CD4-positive, alpha-beta T cell treated with Interleukin-17A for 1 hour (primary cell): Measurements from ENCODE around the gene FBXL19.

Source experiments
- DNase-seq: peaks from one replicate; pipeline ENCODE4 v3.0.0-alpha.2; 2020

FBXL19 gene

DNA sequence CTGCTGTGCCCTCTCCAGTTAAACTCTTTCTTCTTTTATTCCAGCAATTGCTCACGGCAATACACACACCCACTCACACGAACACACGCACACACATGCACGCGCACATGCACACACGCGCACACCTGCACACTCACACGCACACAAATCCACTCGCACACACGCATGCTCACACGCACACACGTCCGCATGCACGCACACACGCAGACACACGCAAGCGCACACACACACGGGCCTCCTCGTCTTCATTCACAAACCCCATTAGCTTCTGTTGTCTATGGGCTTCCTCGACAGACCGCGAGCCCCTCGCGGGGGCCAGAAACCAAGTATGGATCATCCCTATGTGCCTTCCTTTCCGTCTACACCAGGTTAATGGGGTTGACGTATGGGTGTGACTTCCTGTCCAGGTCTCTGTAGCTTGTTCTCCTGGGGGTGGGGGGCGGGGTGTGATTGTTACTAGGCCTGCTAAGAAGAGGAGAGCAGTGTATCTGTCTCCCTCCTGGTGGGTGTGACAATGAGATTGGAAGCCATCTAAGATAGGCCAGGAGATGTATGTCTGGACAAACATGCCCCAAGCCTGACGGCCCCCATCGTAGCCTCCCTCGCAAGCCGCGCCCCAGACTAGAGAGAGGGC lies 27.6 kb upstream of the FBXL19 start:
- peak; percentile 22 for DNase-seq

GRCh38 chr16:30896261-30896888 lies 27.0 kb upstream of the FBXL19 start, which contains the start of gene CTF1:
Gene CTF1, plus strand, starts transcription at chr16:30896614. Its CDS starts 30 bp downstream, at chr16:30896644.
- DNase-seq = no peak

- DNase-seq = peak; percentile 84
Measured at GRCh38 chr16:30896889-30897733, 26.3 kb upstream of the FBXL19 start.

DNA sequence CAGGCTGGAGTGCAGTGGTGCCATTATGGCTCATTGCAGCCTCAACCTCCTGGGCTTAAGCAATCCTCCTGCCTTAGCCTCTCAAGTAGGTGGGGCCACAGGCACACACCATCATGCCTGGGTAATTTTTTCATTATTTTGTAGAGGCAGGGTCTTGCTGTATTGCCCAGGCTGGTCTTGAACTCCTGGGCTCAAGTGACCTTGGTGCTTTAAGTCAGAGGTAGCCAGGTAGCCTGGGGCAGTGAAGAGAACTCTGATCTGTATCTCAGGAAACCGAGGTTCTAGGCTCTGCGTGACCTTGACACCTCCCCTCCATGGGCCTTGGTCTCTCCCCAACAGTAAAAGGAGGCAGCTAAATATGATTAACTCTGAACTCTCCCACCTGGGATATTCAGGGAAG lies 23.6 kb upstream of the FBXL19 start:
- DNase-seq = no peak

- DNase-seq = no peak
Measured at GRCh38 chr16:30900588-30900987, 22.8 kb upstream of the FBXL19 start.

- DNase-seq = no peak
Measured at GRCh38 chr16:30901201-30902028, 22.0 kb upstream of the FBXL19 start.

DNA sequence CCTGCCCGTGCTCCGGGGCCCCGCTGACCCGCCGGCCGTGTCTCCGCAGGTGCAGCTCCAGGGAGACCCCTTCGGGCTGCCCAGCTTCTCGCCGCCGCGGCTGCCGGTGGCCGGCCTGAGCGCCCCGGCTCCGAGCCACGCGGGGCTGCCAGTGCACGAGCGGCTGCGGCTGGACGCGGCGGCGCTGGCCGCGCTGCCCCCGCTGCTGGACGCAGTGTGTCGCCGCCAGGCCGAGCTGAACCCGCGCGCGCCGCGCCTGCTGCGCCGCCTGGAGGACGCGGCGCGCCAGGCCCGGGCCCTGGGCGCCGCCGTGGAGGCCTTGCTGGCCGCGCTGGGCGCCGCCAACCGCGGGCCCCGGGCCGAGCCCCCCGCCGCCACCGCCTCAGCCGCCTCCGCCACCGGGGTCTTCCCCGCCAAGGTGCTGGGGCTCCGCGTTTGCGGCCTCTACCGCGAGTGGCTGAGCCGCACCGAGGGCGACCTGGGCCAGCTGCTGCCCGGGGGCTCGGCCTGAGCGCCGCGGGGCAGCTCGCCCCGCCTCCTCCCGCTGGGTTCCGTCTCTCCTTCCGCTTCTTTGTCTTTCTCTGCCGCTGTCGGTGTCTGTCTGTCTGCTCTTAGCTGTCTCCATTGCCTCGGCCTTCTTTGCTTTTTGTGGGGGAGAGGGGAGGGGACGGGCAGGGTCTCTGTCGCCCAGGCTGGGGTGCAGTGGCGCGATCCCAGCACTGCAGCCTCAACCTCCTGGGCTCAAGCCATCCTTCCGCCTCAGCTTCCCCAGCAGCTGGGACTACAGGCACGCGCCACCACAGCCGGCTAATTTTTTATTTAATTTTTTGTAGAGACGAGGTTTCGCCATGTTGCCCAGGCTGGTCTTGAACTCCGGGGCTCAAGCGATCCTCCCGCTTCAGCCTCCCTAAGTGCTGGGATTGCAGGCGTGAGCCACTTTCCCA lies 21.1 kb upstream of the FBXL19 start:
- DNase-seq = peak; percentile 60

DNA sequence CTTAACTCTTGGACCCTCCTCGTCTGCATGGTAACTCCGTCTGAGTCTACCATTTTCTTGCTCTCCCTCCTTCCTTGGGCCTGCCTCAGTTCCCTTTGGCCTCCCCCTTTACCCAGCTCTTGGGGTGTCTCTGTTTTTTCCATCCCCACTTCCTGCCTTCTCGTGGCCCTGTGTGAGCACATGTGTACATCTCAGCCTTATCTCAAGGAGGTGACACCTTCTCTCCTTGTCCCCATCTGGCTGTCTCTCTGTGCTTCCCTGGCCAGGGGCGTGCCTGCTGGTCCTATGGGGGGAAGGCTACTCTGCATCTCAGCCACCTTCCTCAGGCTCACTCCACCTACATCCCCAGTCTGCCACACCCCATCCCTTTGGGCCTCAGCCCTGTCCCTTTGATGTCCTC lies 20.4 kb upstream of the FBXL19 start:
- peak; percentile 18 for DNase-seq

- peak; percentile 31 for DNase-seq
Measured at GRCh38 chr16:30903596-30903995, 19.8 kb upstream of the FBXL19 start.

- no peak for DNase-seq
Measured at GRCh38 chr16:30904114-30904780, 19.1 kb upstream of the FBXL19 start.

DNA sequence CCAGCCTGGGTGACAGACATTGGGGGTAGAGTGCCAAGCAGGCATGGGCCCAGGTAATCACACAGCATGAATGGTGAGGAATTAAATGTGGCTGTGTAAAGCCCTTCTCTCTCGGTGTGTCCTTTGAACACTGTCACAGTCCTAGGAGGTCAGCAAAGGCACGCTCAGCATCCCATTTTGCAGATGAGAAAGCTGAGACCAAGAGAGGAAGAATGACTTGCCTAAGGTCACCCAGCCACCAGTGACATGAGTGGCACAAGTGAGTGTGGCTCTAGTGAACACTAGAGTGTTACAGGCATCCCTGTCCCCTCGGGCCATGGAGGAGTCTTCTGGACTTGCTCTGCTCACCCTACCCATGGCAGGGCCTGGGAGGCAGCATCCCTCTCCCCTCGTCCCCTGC lies 16.3 kb upstream of the FBXL19 start:
- no peak for DNase-seq

DNA sequence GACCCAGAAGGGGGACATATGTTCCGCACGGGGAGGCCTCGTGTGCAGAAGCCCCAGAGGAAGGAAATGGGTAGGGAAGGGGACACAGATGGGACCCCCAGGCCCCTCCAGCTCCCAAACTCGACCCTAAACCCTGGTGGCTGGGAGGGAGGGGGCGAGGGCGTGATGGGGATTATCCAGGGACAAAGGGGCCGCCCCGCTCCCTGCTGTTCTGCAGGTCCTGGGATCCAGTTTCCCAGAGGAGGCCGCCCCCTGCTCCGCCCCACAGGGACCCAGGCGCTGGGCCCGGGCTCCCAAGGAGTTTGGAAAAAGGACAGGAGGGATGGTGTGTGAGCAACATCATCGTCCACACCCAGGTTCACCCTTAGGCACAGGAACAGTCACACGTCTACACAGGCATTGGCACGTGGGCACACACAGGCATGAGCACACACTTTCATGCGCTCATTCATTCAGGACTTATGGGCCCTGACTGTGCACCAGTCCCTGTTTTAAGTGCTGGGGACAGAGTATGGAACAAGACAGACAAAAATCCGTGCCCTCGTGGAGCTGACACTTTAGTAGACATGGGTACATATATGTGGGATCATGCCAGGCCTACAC lies 12.8 kb upstream of the FBXL19 start:
- no peak for DNase-seq

GRCh38 chr16:30912794-30913412 lies 10.5 kb upstream of the FBXL19 start:
- no peak for DNase-seq

- DNase-seq = no peak
Measured at GRCh38 chr16:30914830-30915229, 8.5 kb upstream of the FBXL19 start.

- DNase-seq = no peak
Measured at GRCh38 chr16:30918614-30919013, 4.8 kb upstream of the FBXL19 start.

DNA sequence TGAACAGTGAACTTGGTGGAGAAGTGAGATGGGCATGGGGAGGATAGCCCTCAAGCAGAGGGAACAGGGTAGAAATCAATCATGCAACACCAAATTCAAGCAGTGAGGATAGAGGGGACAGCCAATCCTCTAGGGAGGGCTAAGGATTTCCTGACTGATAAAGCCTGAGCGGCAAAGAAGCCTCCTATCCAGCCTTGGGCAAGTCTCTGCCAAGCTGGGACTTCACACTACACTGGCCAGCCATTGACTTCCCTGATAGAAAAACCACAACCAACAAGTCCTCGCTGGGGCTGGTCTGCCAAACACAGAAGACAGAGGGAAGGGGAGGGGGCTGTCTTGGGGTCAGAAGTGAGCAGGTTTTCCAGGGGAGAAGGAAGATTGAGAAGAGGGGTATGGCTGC lies 2.5 kb upstream of the FBXL19 start:
- DNase-seq = no peak

DNA sequence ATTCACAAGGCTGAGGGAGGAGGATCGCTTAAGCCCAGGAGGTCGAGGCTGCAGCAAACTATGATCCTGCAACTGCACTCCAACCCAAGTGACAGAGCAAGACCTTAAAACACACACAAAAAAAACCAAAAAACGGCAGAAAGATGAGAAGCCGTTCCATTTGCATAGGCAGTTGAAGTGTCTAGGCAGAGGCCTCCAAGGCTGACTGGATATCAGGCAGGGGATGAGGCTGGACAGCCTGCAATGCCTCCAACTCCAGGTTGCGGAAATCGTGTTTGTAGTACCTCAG lies 2.0 kb upstream of the FBXL19 start:
- DNase-seq = no peak

DNA sequence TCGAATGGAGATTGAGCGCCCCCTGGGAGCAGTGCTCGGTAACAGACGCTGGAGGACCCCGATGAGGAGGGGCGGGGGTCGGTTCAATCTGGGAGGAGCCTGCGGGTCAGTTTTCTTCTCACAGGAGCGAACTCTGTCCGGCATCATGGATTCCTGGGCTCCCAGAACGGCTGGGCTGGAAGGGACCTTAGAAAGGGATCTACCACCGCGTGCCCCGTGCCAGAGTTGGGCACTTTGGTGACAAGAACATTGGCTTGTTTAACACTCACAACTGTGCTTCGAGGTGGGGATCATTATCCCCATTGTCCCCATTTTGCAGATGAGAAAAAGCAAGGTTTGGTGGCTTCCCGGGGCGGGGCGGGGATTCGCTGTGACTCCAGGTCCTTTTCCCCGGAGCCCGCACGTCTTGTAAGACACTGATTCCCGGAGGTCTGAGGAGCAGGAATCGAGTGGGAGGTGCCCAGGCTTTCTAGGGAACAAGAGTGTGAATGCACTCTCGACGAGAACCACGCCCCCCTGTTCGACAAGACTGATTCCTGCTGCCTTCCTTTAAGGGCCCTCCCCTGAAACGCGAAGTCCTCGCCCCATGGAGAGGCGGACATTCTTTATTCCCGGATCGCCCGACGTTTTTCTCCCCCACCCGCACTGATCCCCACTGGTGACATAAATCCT lies 1.5 kb upstream of the FBXL19 start:
- DNase-seq = peak; percentile 90

GRCh38 chr16:30922420-30922959 lies 882 bp upstream of the FBXL19 start:
- DNase-seq = peak; percentile 100
